Astrocyte (in vitro differentiated cells and primary cell): ENCODE data around the gene ZCCHC10.

Experiments used
- EZH2 ChIP-seq: IDR thresholded peaks from 2 replicates; pipeline ENCODE4 v1.6.1; 2012; ENCODE audit warnings: mild to moderate bottlenecking, low read length, inconsistent platforms; ENCODE audit not compliant: insufficient read depth
- TF ChIP-seq, protein P1 (sequence below): IDR thresholded peaks from 2 replicates; pipeline ENCODE4 v1.5.1; 2011; ENCODE audit warnings: low read depth, mild to moderate bottlenecking, inconsistent platforms, low read length, moderate library complexity; ENCODE audit not compliant: insufficient read depth

DNA sequence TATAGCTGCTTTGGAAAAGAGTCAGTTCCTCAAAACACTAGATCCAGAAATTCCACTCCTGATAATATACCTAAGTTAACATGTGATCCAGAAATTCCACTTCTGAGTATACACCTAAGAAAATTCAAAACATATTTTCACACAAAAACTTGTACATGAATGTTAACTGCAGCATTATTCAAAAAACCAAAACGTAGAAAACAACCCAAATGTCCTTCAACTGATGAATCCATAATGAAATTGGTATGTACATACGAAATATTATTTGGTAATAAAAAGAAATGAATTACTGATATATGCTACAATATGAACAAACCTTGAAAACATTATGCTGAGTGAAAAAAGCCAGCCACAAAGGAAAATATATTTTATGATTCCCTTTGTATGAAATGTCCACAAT, 46.4 kb downstream of the ZCCHC10 start:
- TF ChIP-seq, protein P1, sequence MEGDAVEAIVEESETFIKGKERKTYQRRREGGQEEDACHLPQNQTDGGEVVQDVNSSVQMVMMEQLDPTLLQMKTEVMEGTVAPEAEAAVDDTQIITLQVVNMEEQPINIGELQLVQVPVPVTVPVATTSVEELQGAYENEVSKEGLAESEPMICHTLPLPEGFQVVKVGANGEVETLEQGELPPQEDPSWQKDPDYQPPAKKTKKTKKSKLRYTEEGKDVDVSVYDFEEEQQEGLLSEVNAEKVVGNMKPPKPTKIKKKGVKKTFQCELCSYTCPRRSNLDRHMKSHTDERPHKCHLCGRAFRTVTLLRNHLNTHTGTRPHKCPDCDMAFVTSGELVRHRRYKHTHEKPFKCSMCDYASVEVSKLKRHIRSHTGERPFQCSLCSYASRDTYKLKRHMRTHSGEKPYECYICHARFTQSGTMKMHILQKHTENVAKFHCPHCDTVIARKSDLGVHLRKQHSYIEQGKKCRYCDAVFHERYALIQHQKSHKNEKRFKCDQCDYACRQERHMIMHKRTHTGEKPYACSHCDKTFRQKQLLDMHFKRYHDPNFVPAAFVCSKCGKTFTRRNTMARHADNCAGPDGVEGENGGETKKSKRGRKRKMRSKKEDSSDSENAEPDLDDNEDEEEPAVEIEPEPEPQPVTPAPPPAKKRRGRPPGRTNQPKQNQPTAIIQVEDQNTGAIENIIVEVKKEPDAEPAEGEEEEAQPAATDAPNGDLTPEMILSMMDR: no peak
- no peak for TF ChIP-seq EZH2
